Hepatocyte (in vitro differentiated cells): ENCODE measurements around the gene RORC.

Experiments
- EZH2 ChIP-seq: fragments of 200-600 bp; sonication (generic); IDR thresholded peaks from 2 replicates; pipeline ENCODE4 v1.6.1; 2016; ENCODE audit warnings: antibody characterized with exemption, mild to moderate bottlenecking, borderline replicate concordance
- EZH2phosphoT487 ChIP-seq: fragments of 200-600 bp; sonication (generic); IDR thresholded peaks from one replicate; pipeline ENCODE4 v1.6.1; 2018; ENCODE audit warnings: antibody characterized with exemption, mild to moderate bottlenecking, low read depth, moderate library complexity; ENCODE audit not compliant: unreplicated experiment, severe bottlenecking
- TF ChIP-seq, protein P1 (sequence below): fragments of 200-600 bp; sonication (generic); IDR thresholded peaks from 2 replicates; pipeline ENCODE4 v1.5.1; 2016; ENCODE audit warnings: antibody characterized with exemption, mild to moderate bottlenecking; ENCODE audit not compliant: poor library complexity

DNA sequence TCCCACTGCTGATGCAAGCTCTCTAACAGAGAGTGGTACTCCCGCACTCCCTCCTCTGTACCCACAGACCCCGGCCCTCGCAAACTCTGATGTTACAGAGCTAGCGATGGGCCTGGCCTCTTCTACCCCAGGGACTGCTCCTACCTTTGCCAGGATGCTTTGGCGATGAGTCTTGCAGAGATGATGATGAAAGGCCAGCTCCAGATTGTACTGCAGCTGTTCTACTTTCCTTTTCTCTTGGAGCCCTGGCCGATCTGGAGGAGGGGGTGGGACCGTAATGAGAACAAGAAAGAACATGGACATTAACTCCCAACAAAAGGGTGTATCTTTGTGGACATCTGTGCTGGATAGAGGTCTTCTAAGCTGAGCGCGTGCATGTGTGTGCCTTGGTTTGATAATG lies 20.4 kb downstream of the RORC start:
- TF ChIP-seq, protein P1, sequence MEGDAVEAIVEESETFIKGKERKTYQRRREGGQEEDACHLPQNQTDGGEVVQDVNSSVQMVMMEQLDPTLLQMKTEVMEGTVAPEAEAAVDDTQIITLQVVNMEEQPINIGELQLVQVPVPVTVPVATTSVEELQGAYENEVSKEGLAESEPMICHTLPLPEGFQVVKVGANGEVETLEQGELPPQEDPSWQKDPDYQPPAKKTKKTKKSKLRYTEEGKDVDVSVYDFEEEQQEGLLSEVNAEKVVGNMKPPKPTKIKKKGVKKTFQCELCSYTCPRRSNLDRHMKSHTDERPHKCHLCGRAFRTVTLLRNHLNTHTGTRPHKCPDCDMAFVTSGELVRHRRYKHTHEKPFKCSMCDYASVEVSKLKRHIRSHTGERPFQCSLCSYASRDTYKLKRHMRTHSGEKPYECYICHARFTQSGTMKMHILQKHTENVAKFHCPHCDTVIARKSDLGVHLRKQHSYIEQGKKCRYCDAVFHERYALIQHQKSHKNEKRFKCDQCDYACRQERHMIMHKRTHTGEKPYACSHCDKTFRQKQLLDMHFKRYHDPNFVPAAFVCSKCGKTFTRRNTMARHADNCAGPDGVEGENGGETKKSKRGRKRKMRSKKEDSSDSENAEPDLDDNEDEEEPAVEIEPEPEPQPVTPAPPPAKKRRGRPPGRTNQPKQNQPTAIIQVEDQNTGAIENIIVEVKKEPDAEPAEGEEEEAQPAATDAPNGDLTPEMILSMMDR, result no peak
- no peak for TF ChIP-seq EZH2
- TF ChIP-seq EZH2phosphoT487, result no peak
